ENCODE results near the gene RPS6KA2. TPM values are rescaled to one million over a fixed set of nuclear protein-coding genes. Genes with fewer than 3 reads are reported as not detected.

The RPS6KA2 gene
- total RNA-seq, 1 donor from 2014 or later: 37.5 TPM

- Mint-ChIP-seq H3K9me3 (ENCODE audit: low read depth) (no peaks in the 10 kb centered on the region), H3K27ac (no peak overlapping the region)
Observed at GRCh38 chr6:166361077-166361429, 266.0 kb downstream of the RPS6KA2 start.

GRCh38 chr6:166360243-166361076, 266.6 kb downstream of the RPS6KA2 start:
- Mint-ChIP-seq H3K4me1 (ENCODE audit: low read depth) (no peaks in the 10 kb centered on the region), H3K9me3 (ENCODE audit: low read depth) (no peaks in the 10 kb centered on the region), H3K4me3 (ENCODE audit: low read depth) (no peak overlapping the region), H3K27ac (no peak overlapping the region), H3K27me3 (peaks cover 4% of the 10 kb centered on the region), H3K36me3 (ENCODE audit: insufficient read depth) (peaks cover 3% of the 10 kb centered on the region)
- DNase-seq (ENCODE audit: low spot score, unreplicated experiment): no peak
- TF ChIP-seq CTCF (IDR thresholded peaks at IDR 0.05; ENCODE audit: unreplicated experiment): no peak

More at GRCh38 chr6:166361077-166361429, 266.0 kb downstream of the RPS6KA2 start:
- peaks cover 4% of the 10 kb centered on the region for H3K27me3 Mint-ChIP-seq
- no peak for TF ChIP-seq CTCF (IDR thresholded peaks at IDR 0.05; ENCODE audit: unreplicated experiment)
- peaks cover 5% of the 10 kb centered on the region for H3K36me3 Mint-ChIP-seq (ENCODE audit: insufficient read depth)
- no peak for DNase-seq (ENCODE audit: low spot score, unreplicated experiment)
- H3K4me3 Mint-ChIP-seq (ENCODE audit: low read depth): no peak overlapping the region
- H3K4me1 Mint-ChIP-seq (ENCODE audit: low read depth): no peaks in the 10 kb centered on the region

Small RNA genes lying within 50 kb of the gene (microRNA-seq; reads per million reads assigned to microRNA genes)
- not detected for gene MIR1913 (ENCODE audit: borderline number of aligned reads, unreplicated experiment)

Other genes with a start within 250 kb of the RPS6KA2 start
- 20.3 and 20.6 TPM in 2 replicates for gene MPC1, start 244.3 kb downstream of the RPS6KA2 start, total RNA-seq
- 1.7 and 2.7 TPM in 2 replicates for gene RAMACL, start 40.6 kb downstream of the RPS6KA2 start, total RNA-seq